HepG2 (cell line): ENCODE measurements around the gene SNN. TPM values are rescaled to one million over a fixed set of nuclear protein-coding genes. Genes with fewer than 3 reads are reported as not detected.

ENCODE experiments used
- ARNTL ChIP-seq: sonication (generic); formaldehyde crosslinking; IDR thresholded peaks from 2 replicates; pipeline ENCODE4 v1.4.0; 2020; ENCODE audit warnings: mild to moderate bottlenecking, missing genetic modification reagents
- BHLHE40 ChIP-seq: IDR thresholded peaks from 2 replicates; pipeline ENCODE4 v1.6.1; 2011; ENCODE audit warnings: low read length, improper control_type of control experiment
- CHD2 ChIP-seq: IDR thresholded peaks from 2 replicates; pipeline ENCODE4 v1.6.1; 2011; ENCODE audit warnings: low read depth, low read length, improper control_type of control experiment
- HNRNPLL ChIP-seq: fragments of 200-400 bp; formaldehyde crosslinking; IDR thresholded peaks from 2 replicates; pipeline ENCODE4 v1.6.1; 2017; ENCODE audit warnings: mild to moderate bottlenecking, low read depth, low read length; ENCODE audit not compliant: poor library complexity, severe bottlenecking
- MEF2D ChIP-seq: sonication (generic); formaldehyde crosslinking; IDR thresholded peaks from 2 replicates; pipeline ENCODE4 v1.5.1; 2020; ENCODE audit warnings: mild to moderate bottlenecking, missing genetic modification reagents
- ZFP90 ChIP-seq: sonication (generic); formaldehyde crosslinking; IDR thresholded peaks from 2 replicates; pipeline ENCODE4 v1.8.0; 2022; ENCODE audit warnings: missing genetic modification reagents, mild to moderate bottlenecking, inconsistent platforms, borderline replicate concordance
- ZNF546 ChIP-seq: sonication (generic); formaldehyde crosslinking; conservative IDR thresholded peaks from 2 replicates; pipeline ENCODE4 v1.8.1; 2023; ENCODE audit warnings: mild to moderate bottlenecking, missing genetic modification reagents
- ZNF558 ChIP-seq: sonication (generic); formaldehyde crosslinking; IDR thresholded peaks from 2 replicates; pipeline ENCODE4 v1.9.0; 2022; ENCODE audit warnings: mild to moderate bottlenecking, missing genetic modification reagents, borderline replicate concordance
- polyA plus RNA-seq, 8 experiments: library from polyadenylated mRNA; depleted of rRNA in 3 of 8; stranded (reverse) in 7 of 8; unstranded in 1 of 8; fragments of >200 nt; fragmentation: Illumina TruSeq in 4 of 8; extraction: Trizol in 4 of 8; gene quantifications; 2 replicates each; pipeline versions ENCODE4 v1.2.1 to v1.2.3, GENCODE V29; 2011 to 2016; ENCODE audit warnings: low read depth in 4 of 8, missing spikeins in 1 of 8, mixed read lengths in 1 of 8; ENCODE audit not compliant: insufficient read depth in 1 of 8
- total RNA-seq, 5 experiments: library from RNA; depleted of rRNA; stranded (reverse); fragments of >200 nt; fragmentation: Illumina TruSeq; extraction: Trizol; gene quantifications; 2 replicates each; pipeline ENCODE4 v1.2.3, GENCODE V29; 2016; ENCODE audit warnings: low read depth in 1 of 5
- TF ChIP-seq, protein P1 (sequence below): sonication (generic); formaldehyde crosslinking; IDR thresholded peaks from 2 replicates; pipeline ENCODE4 v1.5.1; 2020; ENCODE audit warnings: missing genetic modification reagents, mild to moderate bottlenecking, borderline replicate concordance
- TF ChIP-seq, protein P2 (sequence below): sonication (generic); formaldehyde crosslinking; IDR thresholded peaks from 2 replicates; pipeline ENCODE4 v1.5.1; 2020; ENCODE audit warnings: mild to moderate bottlenecking, missing genetic modification reagents, moderate library complexity
- TF ChIP-seq, protein P3 (sequence below): sonication (generic); formaldehyde crosslinking; IDR thresholded peaks from 2 replicates; pipeline ENCODE4 v1.5.0; 2020; ENCODE audit warnings: missing genetic modification reagents
- TF ChIP-seq, protein P4 (sequence below): sonication (generic); formaldehyde crosslinking; IDR thresholded peaks from 2 replicates; pipeline ENCODE4 v1.5.0; 2020; ENCODE audit warnings: mild to moderate bottlenecking, missing genetic modification reagents
- TF ChIP-seq, protein P5 (sequence below): sonication (generic); formaldehyde crosslinking; conservative IDR thresholded peaks from 2 replicates; pipeline ENCODE4 v1.8.1; 2023; ENCODE audit warnings: missing genetic modification reagents
- TF ChIP-seq, protein P6 (sequence below): sonication (generic); formaldehyde crosslinking; IDR thresholded peaks from 2 replicates; pipeline ENCODE4 v1.4.0; 2020; ENCODE audit warnings: missing genetic modification reagents
- TF ChIP-seq, protein P7 (sequence below): sonication (generic); formaldehyde crosslinking; IDR thresholded peaks from 2 replicates; pipeline ENCODE4 v1.8.0; 2022; ENCODE audit warnings: low read depth, missing genetic modification reagents

Gene SNN
- total and polyA plus RNA-seq, 2 of the 13 experiments (the other 11 are each of a cell fraction or from before 2014, with no cell fraction given): 5.2 to 8.4 TPM

DNA sequence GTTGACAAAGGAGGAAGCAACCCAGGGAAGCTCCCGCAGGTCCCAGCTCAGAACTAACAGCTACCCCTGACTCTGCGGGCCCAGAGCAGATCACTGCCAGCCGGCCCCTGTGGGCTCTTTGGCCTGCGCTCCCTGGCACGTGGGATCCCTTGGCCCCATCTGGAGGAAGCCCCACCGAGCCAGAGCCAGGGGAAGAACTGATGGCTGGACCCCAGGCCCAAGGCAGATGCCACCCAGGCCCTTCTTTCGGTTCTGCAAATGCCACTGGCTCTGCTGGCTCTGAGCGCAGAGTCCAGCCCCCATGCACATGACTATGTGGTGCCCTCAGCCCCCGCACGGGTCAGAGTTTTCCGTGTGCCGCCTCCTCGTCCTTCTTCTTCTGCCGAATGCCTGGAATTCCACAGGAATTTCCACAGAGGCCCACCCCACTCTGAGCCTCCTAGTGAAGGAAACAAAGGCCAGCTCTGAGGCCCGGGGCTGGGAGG, 35.8 kb upstream of the SNN start (continued):
- TF ChIP-seq, protein P1, sequence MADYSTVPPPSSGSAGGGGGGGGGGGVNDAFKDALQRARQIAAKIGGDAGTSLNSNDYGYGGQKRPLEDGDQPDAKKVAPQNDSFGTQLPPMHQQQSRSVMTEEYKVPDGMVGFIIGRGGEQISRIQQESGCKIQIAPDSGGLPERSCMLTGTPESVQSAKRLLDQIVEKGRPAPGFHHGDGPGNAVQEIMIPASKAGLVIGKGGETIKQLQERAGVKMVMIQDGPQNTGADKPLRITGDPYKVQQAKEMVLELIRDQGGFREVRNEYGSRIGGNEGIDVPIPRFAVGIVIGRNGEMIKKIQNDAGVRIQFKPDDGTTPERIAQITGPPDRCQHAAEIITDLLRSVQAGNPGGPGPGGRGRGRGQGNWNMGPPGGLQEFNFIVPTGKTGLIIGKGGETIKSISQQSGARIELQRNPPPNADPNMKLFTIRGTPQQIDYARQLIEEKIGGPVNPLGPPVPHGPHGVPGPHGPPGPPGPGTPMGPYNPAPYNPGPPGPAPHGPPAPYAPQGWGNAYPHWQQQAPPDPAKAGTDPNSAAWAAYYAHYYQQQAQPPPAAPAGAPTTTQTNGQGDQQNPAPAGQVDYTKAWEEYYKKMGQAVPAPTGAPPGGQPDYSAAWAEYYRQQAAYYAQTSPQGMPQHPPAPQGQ (CRISPR knock-in tag): no peak
- TF ChIP-seq, protein P2, sequence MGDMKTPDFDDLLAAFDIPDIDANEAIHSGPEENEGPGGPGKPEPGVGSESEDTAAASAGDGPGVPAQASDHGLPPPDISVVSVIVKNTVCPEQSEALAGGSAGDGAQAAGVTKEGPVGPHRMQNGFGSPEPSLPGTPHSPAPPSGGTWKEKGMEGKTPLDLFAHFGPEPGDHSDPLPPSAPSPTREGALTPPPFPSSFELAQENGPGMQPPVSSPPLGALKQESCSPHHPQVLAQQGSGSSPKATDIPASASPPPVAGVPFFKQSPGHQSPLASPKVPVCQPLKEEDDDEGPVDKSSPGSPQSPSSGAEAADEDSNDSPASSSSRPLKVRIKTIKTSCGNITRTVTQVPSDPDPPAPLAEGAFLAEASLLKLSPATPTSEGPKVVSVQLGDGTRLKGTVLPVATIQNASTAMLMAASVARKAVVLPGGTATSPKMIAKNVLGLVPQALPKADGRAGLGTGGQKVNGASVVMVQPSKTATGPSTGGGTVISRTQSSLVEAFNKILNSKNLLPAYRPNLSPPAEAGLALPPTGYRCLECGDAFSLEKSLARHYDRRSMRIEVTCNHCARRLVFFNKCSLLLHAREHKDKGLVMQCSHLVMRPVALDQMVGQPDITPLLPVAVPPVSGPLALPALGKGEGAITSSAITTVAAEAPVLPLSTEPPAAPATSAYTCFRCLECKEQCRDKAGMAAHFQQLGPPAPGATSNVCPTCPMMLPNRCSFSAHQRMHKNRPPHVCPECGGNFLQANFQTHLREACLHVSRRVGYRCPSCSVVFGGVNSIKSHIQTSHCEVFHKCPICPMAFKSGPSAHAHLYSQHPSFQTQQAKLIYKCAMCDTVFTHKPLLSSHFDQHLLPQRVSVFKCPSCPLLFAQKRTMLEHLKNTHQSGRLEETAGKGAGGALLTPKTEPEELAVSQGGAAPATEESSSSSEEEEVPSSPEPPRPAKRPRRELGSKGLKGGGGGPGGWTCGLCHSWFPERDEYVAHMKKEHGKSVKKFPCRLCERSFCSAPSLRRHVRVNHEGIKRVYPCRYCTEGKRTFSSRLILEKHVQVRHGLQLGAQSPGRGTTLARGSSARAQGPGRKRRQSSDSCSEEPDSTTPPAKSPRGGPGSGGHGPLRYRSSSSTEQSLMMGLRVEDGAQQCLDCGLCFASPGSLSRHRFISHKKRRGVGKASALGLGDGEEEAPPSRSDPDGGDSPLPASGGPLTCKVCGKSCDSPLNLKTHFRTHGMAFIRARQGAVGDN (CRISPR knock-in tag): peak; percentile 88
- TF ChIP-seq, protein P3, sequence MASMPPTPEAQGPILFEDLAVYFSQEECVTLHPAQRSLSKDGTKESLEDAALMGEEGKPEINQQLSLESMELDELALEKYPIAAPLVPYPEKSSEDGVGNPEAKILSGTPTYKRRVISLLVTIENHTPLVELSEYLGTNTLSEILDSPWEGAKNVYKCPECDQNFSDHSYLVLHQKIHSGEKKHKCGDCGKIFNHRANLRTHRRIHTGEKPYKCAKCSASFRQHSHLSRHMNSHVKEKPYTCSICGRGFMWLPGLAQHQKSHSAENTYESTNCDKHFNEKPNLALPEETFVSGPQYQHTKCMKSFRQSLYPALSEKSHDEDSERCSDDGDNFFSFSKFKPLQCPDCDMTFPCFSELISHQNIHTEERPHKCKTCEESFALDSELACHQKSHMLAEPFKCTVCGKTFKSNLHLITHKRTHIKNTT (CRISPR knock-in tag): no peak
- TF ChIP-seq BHLHE40: peak; percentile 87
- no peak for TF ChIP-seq CHD2
- no peak for TF ChIP-seq ZNF546 (CRISPR knock-in tag)
- TF ChIP-seq MEF2D (CRISPR knock-in tag): no peak
- TF ChIP-seq, protein P4, sequence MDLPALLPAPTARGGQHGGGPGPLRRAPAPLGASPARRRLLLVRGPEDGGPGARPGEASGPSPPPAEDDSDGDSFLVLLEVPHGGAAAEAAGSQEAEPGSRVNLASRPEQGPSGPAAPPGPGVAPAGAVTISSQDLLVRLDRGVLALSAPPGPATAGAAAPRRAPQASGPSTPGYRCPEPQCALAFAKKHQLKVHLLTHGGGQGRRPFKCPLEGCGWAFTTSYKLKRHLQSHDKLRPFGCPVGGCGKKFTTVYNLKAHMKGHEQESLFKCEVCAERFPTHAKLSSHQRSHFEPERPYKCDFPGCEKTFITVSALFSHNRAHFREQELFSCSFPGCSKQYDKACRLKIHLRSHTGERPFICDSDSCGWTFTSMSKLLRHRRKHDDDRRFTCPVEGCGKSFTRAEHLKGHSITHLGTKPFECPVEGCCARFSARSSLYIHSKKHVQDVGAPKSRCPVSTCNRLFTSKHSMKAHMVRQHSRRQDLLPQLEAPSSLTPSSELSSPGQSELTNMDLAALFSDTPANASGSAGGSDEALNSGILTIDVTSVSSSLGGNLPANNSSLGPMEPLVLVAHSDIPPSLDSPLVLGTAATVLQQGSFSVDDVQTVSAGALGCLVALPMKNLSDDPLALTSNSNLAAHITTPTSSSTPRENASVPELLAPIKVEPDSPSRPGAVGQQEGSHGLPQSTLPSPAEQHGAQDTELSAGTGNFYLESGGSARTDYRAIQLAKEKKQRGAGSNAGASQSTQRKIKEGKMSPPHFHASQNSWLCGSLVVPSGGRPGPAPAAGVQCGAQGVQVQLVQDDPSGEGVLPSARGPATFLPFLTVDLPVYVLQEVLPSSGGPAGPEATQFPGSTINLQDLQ (CRISPR knock-in tag): no peak
- 0 out of 2 replicates have a peak, but pooled peaks have one; percentile 14 for TF ChIP-seq ZFP90 (CRISPR knock-in tag)
- no peak for TF ChIP-seq ZNF558 (CRISPR knock-in tag)
- peak; percentile 53 for TF ChIP-seq HNRNPLL
- TF ChIP-seq ARNTL (CRISPR knock-in tag): no peak
- TF ChIP-seq, protein P5, sequence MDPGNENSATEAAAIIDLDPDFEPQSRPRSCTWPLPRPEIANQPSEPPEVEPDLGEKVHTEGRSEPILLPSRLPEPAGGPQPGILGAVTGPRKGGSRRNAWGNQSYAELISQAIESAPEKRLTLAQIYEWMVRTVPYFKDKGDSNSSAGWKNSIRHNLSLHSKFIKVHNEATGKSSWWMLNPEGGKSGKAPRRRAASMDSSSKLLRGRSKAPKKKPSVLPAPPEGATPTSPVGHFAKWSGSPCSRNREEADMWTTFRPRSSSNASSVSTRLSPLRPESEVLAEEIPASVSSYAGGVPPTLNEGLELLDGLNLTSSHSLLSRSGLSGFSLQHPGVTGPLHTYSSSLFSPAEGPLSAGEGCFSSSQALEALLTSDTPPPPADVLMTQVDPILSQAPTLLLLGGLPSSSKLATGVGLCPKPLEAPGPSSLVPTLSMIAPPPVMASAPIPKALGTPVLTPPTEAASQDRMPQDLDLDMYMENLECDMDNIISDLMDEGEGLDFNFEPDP (CRISPR knock-in tag): no peak
- TF ChIP-seq, protein P6, sequence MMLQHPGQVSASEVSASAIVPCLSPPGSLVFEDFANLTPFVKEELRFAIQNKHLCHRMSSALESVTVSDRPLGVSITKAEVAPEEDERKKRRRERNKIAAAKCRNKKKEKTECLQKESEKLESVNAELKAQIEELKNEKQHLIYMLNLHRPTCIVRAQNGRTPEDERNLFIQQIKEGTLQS: no peak
- TF ChIP-seq, protein P7, sequence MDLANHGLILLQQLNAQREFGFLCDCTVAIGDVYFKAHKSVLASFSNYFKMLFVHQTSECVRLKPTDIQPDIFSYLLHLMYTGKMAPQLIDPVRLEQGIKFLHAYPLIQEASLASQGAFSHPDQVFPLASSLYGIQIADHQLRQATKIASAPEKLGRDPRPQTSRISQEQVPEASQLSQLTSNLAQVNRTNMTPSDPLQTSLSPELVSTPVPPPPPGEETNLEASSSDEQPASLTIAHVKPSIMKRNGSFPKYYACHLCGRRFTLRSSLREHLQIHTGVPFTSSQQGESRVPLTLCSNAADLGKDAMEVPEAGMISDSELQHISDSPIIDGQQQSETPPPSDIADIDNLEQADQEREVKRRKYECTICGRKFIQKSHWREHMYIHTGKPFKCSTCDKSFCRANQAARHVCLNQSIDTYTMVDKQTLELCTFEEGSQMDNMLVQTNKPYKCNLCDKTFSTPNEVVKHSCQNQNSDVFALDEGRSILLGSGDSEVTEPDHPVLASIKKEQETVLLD (CRISPR knock-in tag): no peak
